ENCODE results near the gene MECP2.

DNA sequence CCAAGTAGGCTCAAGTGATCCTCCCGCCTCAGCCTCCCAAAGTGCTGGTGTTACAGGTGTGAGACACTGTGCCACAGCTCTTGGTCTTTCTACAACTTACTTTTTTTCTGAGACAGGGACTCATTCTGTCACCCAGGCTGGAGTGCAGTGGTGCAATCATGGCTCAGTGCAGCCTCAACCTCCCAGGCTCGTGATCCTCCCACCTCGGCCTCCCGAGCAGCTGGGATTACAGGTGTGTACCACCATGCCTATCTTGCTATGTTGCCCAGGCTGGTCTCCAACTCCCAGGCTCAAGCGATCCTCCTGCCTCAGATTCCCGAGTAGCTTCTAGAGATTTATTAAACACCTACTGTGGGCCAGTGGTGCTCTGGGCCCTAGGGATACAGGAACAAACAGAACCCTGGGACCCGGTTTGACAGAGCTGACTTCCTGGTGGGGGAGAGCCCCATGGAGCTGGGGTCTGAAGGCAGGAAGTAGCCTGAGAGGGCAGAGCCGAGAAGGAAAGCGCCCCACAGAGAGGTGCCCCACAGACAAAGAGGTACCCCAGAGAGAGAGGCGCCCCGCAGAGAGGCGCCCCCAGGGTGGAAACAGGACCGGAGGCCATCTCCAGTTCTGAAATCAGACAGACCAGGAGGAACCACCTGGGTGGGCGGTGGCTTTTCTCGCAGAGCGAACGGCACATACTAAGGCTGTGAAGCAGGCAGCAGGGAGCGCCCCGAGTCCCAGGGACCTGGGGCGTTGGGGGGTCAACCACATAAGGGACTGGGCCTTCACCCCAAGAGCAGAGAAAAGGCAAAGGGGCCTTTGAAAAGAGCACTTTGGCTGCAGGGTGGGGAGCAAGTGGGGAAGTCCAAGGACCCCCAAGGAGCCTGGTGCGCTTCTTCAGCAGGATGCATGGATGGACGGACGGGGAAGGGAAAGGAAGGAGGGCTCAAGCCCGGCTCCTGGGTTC is 82.8 kb downstream of the MECP2 start:
- TF ChIP-seq, protein P1, sequence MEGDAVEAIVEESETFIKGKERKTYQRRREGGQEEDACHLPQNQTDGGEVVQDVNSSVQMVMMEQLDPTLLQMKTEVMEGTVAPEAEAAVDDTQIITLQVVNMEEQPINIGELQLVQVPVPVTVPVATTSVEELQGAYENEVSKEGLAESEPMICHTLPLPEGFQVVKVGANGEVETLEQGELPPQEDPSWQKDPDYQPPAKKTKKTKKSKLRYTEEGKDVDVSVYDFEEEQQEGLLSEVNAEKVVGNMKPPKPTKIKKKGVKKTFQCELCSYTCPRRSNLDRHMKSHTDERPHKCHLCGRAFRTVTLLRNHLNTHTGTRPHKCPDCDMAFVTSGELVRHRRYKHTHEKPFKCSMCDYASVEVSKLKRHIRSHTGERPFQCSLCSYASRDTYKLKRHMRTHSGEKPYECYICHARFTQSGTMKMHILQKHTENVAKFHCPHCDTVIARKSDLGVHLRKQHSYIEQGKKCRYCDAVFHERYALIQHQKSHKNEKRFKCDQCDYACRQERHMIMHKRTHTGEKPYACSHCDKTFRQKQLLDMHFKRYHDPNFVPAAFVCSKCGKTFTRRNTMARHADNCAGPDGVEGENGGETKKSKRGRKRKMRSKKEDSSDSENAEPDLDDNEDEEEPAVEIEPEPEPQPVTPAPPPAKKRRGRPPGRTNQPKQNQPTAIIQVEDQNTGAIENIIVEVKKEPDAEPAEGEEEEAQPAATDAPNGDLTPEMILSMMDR (conservative IDR thresholded peaks at IDR 0.05 in 1 of 2, IDR thresholded peaks at IDR 0.05 in 1 of 2; ENCODE audit: low read depth in 1 of 2, low read length in 2 of 2): no peak
- TF ChIP-seq EZH2 (IDR thresholded peaks at IDR 0.05; ENCODE audit: low read length, missing control alignments): no peak

Data from fibroblast of lung (primary cell).